ENCODE data around the gene ELOVL7.
"Not testable (repeated sequence)": the region's sequence is repeated elsewhere in the genome, so short reads cannot be mapped to it uniquely, and the experiment has no call there.

ELOVL7 gene

DNA sequence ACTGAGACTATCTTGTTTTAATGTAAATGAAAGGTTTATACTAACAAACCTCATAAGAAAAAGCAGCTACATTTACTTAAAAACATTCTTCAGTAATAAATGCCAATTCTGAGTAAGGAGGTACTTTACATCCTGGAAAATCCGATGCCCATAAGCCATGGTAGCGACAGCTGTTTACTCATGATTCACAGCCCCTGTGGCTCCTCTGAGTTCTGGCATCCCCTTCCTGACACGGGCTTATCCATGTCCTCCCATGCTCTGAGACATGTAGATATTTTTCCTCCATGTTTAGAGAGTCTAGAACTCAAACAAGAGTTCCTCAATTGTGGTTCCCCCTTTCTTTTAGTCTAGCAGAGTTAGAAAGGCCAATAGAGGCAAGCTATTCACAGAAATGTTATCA is 81.0 kb downstream of the ELOVL7 start:
- FAIRE-seq: no peak
- no peak for DNase-seq (ENCODE audit: insufficient read length, low spot score)
- TF ChIP-seq, protein P1, sequence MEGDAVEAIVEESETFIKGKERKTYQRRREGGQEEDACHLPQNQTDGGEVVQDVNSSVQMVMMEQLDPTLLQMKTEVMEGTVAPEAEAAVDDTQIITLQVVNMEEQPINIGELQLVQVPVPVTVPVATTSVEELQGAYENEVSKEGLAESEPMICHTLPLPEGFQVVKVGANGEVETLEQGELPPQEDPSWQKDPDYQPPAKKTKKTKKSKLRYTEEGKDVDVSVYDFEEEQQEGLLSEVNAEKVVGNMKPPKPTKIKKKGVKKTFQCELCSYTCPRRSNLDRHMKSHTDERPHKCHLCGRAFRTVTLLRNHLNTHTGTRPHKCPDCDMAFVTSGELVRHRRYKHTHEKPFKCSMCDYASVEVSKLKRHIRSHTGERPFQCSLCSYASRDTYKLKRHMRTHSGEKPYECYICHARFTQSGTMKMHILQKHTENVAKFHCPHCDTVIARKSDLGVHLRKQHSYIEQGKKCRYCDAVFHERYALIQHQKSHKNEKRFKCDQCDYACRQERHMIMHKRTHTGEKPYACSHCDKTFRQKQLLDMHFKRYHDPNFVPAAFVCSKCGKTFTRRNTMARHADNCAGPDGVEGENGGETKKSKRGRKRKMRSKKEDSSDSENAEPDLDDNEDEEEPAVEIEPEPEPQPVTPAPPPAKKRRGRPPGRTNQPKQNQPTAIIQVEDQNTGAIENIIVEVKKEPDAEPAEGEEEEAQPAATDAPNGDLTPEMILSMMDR (IDR thresholded peaks at IDR 0.05; ENCODE audit: insufficient read depth, missing control alignments): no peak

DNA sequence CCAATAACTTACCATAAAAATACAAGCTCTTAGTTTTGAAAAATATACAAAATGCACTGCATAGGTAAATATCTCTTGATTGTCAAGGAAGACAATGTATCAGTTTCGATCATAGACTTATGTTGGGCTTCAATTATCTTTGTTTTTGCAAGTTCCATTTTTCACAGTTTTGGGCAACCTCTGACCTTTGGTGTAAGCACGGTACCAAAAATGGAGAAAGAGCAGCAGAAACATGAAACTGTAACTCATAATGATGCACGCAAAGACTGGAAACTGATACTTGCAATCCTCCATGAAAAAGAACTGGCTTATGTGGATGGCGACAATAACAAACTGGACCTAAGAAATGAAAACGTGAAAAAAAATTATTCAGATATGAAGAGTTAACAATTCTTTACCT is 89.6 kb downstream of the ELOVL7 start:
- no peak for FAIRE-seq
- TF ChIP-seq, protein P1 (IDR thresholded peaks at IDR 0.05; ENCODE audit: insufficient read depth, missing control alignments): no peak
- no peak for DNase-seq (ENCODE audit: insufficient read length, low spot score)

DNA sequence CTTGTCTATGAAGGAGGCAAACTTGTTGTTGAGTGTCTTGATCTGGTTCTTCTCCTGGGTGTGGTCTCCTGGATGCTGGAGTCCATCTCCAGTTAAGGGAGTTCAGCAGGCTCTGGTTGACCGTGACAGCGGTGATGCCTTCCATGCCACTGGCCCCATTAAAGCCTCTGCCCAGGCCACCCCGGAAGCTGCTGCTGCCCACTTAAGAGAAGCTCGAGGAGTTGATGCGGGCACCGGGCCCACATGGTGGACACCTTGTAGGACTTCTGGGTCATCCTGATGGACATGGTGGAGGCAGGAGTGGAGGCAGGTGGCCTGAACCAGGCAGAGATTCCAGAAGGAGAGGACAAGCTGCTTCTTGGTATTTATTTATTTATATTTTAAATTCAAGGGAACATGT is 99.4 kb downstream of the ELOVL7 start:
- no peak for DNase-seq (ENCODE audit: insufficient read length, low spot score)
- FAIRE-seq: no peak
- TF ChIP-seq, protein P1 (IDR thresholded peaks at IDR 0.05; ENCODE audit: insufficient read depth, missing control alignments): no peak

DNA sequence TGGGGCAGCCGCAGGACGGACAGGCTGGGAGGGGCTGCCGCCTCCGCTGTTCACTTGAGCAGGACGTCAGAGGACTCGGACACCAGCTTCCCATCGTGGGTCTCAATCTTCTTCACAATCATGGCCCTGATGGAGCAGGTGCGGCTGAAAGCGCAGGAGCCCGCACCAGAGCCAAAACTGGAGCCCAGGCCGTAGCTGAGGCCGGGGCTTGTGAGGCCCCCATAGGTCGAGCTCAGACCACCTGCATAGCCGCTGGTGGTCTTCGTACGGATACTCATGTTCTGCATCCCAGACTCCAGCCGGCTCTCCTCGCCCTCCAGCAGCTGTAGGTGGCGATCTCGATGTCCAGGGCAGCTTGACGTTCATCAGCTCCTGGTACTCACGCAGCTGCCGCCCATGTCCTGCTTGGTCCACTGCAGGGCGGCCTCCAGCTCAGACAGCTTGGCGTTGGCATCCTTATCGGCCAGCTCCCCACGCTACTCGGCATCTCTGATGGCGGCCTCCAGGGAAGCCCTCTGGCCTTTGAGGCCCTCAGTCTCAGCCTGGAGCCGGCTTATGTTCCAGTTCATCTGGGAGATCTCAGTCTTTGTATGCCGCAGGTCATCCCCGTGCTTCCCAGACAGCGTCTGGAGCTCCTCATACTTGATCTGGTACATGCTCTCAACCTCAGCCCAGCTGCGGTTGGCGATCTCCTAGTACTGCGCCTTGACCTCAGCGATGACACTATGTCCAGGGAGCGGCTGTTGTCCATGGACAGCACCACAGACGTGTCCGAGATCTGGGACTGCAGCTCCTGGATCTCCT is 100.4 kb downstream of the ELOVL7 start:
- FAIRE-seq: no peak
- no peak for DNase-seq (ENCODE audit: insufficient read length, low spot score)
- TF ChIP-seq, protein P1 (IDR thresholded peaks at IDR 0.05; ENCODE audit: insufficient read depth, missing control alignments): no peak

DNA sequence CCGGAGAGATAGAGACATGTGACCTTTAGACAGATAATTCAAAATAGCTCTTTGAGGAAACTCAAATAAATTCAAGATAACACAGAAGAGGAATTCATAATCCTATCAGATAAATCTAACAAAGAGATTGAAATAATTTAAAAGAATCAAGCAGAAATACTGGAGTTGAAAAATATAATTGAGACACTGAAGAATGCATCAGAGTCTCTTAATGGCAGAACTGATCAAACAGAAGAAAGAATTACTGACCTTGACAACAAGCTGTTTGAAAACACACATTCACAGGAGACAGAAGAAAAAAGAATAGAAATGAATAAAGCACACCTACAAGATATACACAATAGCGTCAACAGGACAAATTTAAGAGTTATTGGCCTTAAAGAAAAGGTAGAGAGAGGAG is 103.7 kb downstream of the ELOVL7 start:
- no peak for DNase-seq (ENCODE audit: insufficient read length, low spot score)
- no peak for FAIRE-seq

DNA sequence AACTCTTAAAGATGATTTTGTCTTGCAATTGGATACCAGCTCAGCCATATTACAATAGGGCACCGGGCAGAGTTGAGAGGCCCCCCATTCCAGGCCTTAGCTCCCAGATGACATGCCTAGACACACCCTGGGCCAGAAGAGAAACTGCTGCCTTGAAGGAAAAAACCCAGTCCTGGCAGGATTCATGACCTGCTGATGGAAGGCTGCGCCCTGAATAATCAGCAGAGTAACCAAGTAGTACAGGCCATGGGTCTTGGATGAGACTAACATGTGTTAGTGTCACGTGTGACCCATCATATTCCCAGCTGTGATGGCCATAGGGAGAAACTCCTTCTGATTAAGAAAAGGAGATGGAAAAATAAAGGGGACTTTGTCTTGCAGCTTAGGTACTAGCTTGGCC is 105.1 kb downstream of the ELOVL7 start:
- FAIRE-seq: no peak
- TF ChIP-seq, protein P1 (IDR thresholded peaks at IDR 0.05; ENCODE audit: insufficient read depth, missing control alignments): no peak
- DNase-seq (ENCODE audit: insufficient read length, low spot score): no peak

More for the DNA sequence above, 103.7 kb downstream of the ELOVL7 start:
- TF ChIP-seq, protein P1 (IDR thresholded peaks at IDR 0.05; ENCODE audit: insufficient read depth, missing control alignments): no peak

DNA sequence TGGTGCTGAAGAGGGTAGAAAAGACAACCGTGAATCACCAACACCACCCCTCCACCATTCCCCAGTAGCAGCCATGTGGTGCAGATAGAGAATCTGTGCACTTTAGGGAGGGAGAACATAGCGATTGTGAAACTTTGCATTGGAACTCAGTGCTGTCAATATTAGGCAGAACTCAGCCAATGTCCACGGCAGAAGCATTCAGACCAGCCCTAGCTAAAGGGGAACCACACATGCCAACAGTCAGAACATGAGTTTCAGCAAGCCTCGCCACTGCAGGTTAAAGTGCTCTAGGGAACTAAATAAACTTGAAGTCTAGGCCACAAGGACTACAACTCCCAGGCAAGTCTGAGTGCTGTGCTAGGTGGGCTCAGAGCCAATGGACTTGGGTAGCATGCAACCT is 105.6 kb downstream of the ELOVL7 start:
- no peak for FAIRE-seq
- TF ChIP-seq, protein P1 (IDR thresholded peaks at IDR 0.05; ENCODE audit: insufficient read depth, missing control alignments): no peak
- no peak for DNase-seq (ENCODE audit: insufficient read length, low spot score)

DNA sequence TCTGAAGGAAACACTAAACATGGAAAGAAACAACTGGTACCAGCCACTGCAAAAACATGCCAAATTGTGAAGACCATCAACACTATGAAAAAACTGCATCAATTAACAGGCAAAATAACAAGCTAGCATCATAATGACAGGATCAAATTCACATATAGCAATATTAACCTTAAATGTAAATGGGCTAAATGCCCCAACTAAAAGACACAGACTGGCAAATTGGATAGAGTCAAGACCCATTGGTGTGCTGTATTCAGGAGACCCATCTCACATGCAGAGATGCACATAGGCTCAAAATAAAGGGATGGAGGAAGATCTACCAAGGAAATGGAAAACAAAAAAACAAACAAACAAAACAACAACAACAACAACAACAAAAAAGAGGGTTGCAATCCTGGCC is 113.2 kb downstream of the ELOVL7 start:
- FAIRE-seq; DNase-seq (ENCODE audit: insufficient read length, low spot score): not testable (repeated sequence)
